GM12891 (cell line): ENCODE data around the gene TXK.
A peak's percentile ranks its signal among the peaks of the same experiment; 100 is the strongest.

Experiments
- DNase-seq: peaks from one replicate; pipeline ENCODE4 v3.0.0; 2011; ENCODE audit warnings: low spot score; ENCODE audit not compliant: insufficient read length
- FAIRE-seq: peaks from 2 replicates; lab custom pipeline; 2011; peaks lifted over from hg19 to GRCh38; lab: Jason Lieb, UNC
- PAX5 ChIP-seq: IDR thresholded peaks from 2 replicates; pipeline ENCODE4 v1.6.1; 2011; ENCODE audit warnings: low read length, moderate library complexity, mild to moderate bottlenecking; ENCODE audit not compliant: insufficient read depth, severe bottlenecking
- POLR2A ChIP-seq: IDR thresholded peaks from 2 replicates; pipeline ENCODE4 v1.6.1; 2011; ENCODE audit warnings: low read depth, low read length, control low read depth
- POLR2AphosphoS5 ChIP-seq: IDR thresholded peaks from 2 replicates; pipeline ENCODE4 v1.6.1; 2011; ENCODE audit warnings: low read depth, low read length, control low read depth
- POU2F2 ChIP-seq: IDR thresholded peaks from 2 replicates; pipeline ENCODE4 v1.6.1; 2011; ENCODE audit warnings: low read depth, mild to moderate bottlenecking, control low read depth, low read length, moderate library complexity
- SPI1 ChIP-seq: IDR thresholded peaks from 2 replicates; pipeline ENCODE4 v1.6.1; 2011; ENCODE audit warnings: low read depth, low read length, control low read depth
- TAF1 ChIP-seq: IDR thresholded peaks from 2 replicates; pipeline ENCODE4 v1.6.1; 2011; ENCODE audit warnings: low read depth, low read length, control low read depth

TXK gene

DNA sequence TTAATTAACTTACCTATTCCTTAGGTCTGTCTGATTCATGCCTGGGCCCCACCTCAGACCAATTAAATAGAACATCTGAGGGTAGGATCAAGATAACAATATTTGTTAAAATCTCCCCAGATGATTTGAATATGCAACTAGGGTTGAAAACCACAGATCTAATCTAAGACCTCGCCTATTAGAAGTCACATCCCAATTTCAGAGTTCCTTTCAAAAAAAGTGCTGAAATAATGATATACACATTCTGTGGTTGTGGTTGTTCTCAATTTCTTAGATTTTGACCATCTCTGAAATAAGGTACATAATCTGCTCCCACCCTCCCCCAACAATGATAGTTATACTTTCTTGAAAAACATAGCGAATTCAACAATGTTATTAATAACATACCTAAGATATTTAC lies 89.8 kb downstream of the TXK start:
- FAIRE-seq, result no peak
- no peak for DNase-seq
- TF ChIP-seq POU2F2 (0 out of 2 replicates have a peak, but pooled peaks have one; percentile 23), POLR2AphosphoS5 (no peak), TAF1 (no peak)

DNA sequence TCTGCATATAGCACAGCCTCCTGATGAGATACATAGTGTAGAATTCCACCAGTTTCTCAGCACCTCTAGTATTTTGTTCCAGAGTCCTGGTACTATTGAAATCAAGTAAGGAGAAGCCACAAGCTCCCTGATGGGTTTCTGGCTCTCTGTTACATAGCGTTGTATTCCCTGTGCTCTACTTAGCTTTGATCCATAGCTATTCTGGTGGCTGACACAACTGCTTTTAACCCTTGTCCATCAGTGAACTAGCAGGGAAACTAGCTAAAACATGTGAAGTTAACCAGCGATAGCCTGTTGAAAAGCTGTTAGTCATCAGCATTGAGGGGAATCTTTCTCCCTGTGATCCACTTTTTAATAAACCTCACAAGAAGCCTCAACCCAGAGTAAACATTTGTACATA lies 90.5 kb downstream of the TXK start:
- FAIRE-seq (peak; percentile 23), DNase-seq (no peak)
- TF ChIP-seq TAF1 (no peak), POU2F2 (no peak), POLR2AphosphoS5 (no peak), POLR2A (no peak), SPI1 (no peak), PAX5 (no peak)

- no peak for TF ChIP-seq POU2F2
- no peak for TF ChIP-seq TAF1
- no peak for TF ChIP-seq POLR2AphosphoS5
- no peak for TF ChIP-seq PAX5
- no peak for TF ChIP-seq POLR2A
- no peak for TF ChIP-seq SPI1
- DNase-seq (no peak), FAIRE-seq (peak; percentile 91)
Observed at GRCh38 chr4:48042979-48043461, 91.0 kb downstream of the TXK start.

- FAIRE-seq (peak; percentile 66), DNase-seq (no peak)
- TF ChIP-seq POLR2A (no peak), POLR2AphosphoS5 (no peak), SPI1 (no peak), PAX5 (no peak)
Observed at GRCh38 chr4:48041535-48042137, 92.4 kb downstream of the TXK start.

DNA sequence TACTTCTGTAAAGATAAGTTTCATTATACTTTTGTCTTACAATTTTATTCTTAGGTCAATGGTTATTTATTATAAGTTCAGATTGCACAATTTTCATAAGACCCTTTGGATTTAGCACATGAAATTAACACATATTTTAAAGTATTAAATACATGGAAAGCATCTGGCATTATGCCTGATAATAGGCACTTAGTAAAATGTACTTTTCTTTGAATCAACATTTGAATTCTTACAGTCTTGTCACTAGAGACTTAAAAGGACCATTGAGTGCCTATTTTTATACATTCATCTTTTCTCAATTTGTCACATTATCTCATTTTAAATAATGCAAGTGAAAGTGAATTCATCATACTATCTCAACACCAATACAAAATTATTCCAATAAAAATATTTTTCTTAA lies 94.5 kb downstream of the TXK start:
- FAIRE-seq, result no peak
- no peak for DNase-seq
- TF ChIP-seq POU2F2 (no peak), POLR2A (no peak), TAF1 (no peak), SPI1 (no peak), POLR2AphosphoS5 (no peak), PAX5 (no peak)

GRCh38 chr4:48038666-48039065 lies 95.4 kb downstream of the TXK start:
- TF ChIP-seq POU2F2 (no peak), POLR2AphosphoS5 (no peak), TAF1 (no peak), SPI1 (no peak), PAX5 (no peak), POLR2A (no peak)
- DNase-seq, result no peak
- FAIRE-seq, result no peak

- DNase-seq (no peak), FAIRE-seq (no peak)
- TF ChIP-seq PAX5, result no peak
- no peak for TF ChIP-seq POLR2A
- TF ChIP-seq POLR2AphosphoS5, result no peak
- TF ChIP-seq SPI1, result no peak
- TF ChIP-seq TAF1, result no peak
- TF ChIP-seq POU2F2, result no peak
Observed at GRCh38 chr4:48037117-48037462, 97.0 kb downstream of the TXK start.

DNA sequence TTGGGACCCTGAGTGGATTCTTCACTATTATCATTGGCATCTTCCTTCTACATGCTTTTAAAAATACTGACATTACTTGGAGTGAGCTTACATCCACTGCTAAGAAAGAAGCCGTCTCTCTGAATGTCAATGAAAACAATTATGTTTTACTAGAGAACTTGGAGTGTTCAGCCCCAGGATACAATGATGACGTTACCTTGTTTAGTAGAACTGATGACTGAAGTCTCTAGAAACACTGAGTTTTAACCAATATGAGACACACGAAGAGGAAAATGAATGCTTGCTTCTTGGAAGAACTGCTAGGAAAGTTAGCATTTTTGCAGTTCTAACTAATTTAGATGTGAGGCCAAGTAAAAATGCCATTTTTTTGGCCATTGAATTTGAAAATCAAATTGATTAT lies 98.1 kb downstream of the TXK start:
- no peak for TF ChIP-seq PAX5
- no peak for TF ChIP-seq TAF1
- TF ChIP-seq SPI1, result no peak
- TF ChIP-seq POLR2A, result no peak
- no peak for TF ChIP-seq POLR2AphosphoS5
- no peak for TF ChIP-seq POU2F2
- FAIRE-seq (no peak), DNase-seq (no peak)

GRCh38 chr4:48033825-48034413 lies 100.1 kb downstream of the TXK start:
- DNase-seq, result no peak
- peak; percentile 87 for FAIRE-seq

More at GRCh38 chr4:48033825-48034413, 100.1 kb downstream of the TXK start:
- no peak for TF ChIP-seq TAF1
- TF ChIP-seq PAX5, result no peak
- no peak for TF ChIP-seq POLR2AphosphoS5
- no peak for TF ChIP-seq POLR2A
- TF ChIP-seq SPI1, result no peak
- no peak for TF ChIP-seq POU2F2
